Neural progenitor cell (in vitro differentiated cells): ENCODE measurements around the gene RPTOR. TPM values are rescaled to one million over a fixed set of nuclear protein-coding genes. Genes with fewer than 3 reads are reported as not detected.

Experiments used
- DNase-seq: peaks from one replicate; pipeline ENCODE4 v3.0.0-alpha.2; 2016; ENCODE audit warnings: low spot score
- H2AFZ ChIP-seq: fragments of 200-600 bp; sonication (generic); replicated peaks from 2 replicates; pipeline ENCODE4 v1.6.1; 2016; ENCODE audit warnings: antibody characterized with exemption
- H3F3A ChIP-seq: fragments of 200-600 bp; sonication (generic); 2 replicates; pipeline ENCODE4 v1.6.1; 2016; ENCODE audit warnings: antibody characterized with exemption, low read depth
- H3K27ac ChIP-seq: fragments of 200-600 bp; sonication (generic); 2 replicates; pipeline ENCODE4 v1.5.1; 2016; ENCODE audit warnings: mild to moderate bottlenecking
- H3K27me3 ChIP-seq: fragments of 200-600 bp; sonication (generic); 2 replicates; pipeline ENCODE4 v1.6.1; 2016; ENCODE audit warnings: mild to moderate bottlenecking, moderate library complexity
- H3K36me3 ChIP-seq: fragments of 200-600 bp; sonication (generic); 2 replicates; pipeline ENCODE4 v1.5.1; 2016
- H3K4me1 ChIP-seq: fragments of 200-600 bp; sonication (generic); 2 replicates; pipeline ENCODE4 v1.6.1; 2016; ENCODE audit warnings: mixed run types
- H3K4me2 ChIP-seq: fragments of 200-600 bp; sonication (generic); 2 replicates; pipeline ENCODE4 v1.6.1; 2016
- H3K4me3 ChIP-seq: fragments of 200-600 bp; sonication (generic); 2 replicates; pipeline ENCODE4 v1.5.1; 2016
- H3K79me2 ChIP-seq: fragments of 200-600 bp; sonication (generic); 2 replicates; pipeline ENCODE4 v1.6.1; 2016; ENCODE audit warnings: low read depth
- H3K9ac ChIP-seq: fragments of 200-600 bp; sonication (generic); 2 replicates; pipeline ENCODE4 v1.6.1; 2016
- H3K9me3 ChIP-seq: fragments of 200-600 bp; sonication (generic); 2 replicates; pipeline ENCODE4 v1.5.1; 2016; ENCODE audit warnings: low read depth
- H4K20me1 ChIP-seq: fragments of 200-600 bp; sonication (generic); 2 replicates; pipeline ENCODE4 v1.6.1; 2016; ENCODE audit warnings: low read depth
- H3K27ac Mint-ChIP-seq: 3 replicates; pipeline ENCODE4 v1.8.0; 2021; ENCODE audit warnings: mixed read lengths
- H3K27me3 Mint-ChIP-seq: 2 replicates; pipeline ENCODE4 v1.8.0; 2022; ENCODE audit warnings: low read depth, mild to moderate bottlenecking, inconsistent platforms, moderate library complexity, mixed read lengths; ENCODE audit not compliant: insufficient read depth
- H3K36me3 Mint-ChIP-seq: 3 replicates; pipeline ENCODE4 v1.8.0; 2021; ENCODE audit warnings: mixed read lengths
- H3K4me1 Mint-ChIP-seq: 3 replicates; pipeline ENCODE4 v1.8.0; 2021; ENCODE audit warnings: mixed read lengths
- H3K4me3 Mint-ChIP-seq: 3 replicates; pipeline ENCODE4 v1.8.0; 2021; ENCODE audit warnings: mild to moderate bottlenecking, moderate library complexity, mixed read lengths
- H3K9me3 Mint-ChIP-seq: 3 replicates; pipeline ENCODE4 v1.8.0; 2020; ENCODE audit warnings: mixed read lengths
- EZH2 ChIP-seq: fragments of 200-600 bp; sonication (generic); IDR thresholded peaks from 2 replicates; pipeline ENCODE4 v1.6.1; 2017; ENCODE audit warnings: antibody characterized with exemption, mild to moderate bottlenecking, moderate library complexity
- EZH2phosphoT487 ChIP-seq: fragments of 200-600 bp; sonication (generic); IDR thresholded peaks from 2 replicates; pipeline ENCODE4 v1.6.1; 2017; ENCODE audit warnings: antibody characterized with exemption
- total RNA-seq: library from RNA; depleted of rRNA; stranded (reverse); fragments of >200 nt; gene quantifications from 2 replicates; pipeline ENCODE4 v1.2.3, GENCODE V29; 2015; ENCODE audit warnings: low replicate concordance
- TF ChIP-seq, protein P1 (sequence below): fragments of 200-600 bp; sonication (generic); IDR thresholded peaks from 2 replicates; pipeline ENCODE4 v1.5.1; 2017; ENCODE audit warnings: antibody characterized with exemption, mild to moderate bottlenecking

RPTOR gene
- total RNA-seq, 1 donor from 2014 or later: 7.4 TPM

DNA sequence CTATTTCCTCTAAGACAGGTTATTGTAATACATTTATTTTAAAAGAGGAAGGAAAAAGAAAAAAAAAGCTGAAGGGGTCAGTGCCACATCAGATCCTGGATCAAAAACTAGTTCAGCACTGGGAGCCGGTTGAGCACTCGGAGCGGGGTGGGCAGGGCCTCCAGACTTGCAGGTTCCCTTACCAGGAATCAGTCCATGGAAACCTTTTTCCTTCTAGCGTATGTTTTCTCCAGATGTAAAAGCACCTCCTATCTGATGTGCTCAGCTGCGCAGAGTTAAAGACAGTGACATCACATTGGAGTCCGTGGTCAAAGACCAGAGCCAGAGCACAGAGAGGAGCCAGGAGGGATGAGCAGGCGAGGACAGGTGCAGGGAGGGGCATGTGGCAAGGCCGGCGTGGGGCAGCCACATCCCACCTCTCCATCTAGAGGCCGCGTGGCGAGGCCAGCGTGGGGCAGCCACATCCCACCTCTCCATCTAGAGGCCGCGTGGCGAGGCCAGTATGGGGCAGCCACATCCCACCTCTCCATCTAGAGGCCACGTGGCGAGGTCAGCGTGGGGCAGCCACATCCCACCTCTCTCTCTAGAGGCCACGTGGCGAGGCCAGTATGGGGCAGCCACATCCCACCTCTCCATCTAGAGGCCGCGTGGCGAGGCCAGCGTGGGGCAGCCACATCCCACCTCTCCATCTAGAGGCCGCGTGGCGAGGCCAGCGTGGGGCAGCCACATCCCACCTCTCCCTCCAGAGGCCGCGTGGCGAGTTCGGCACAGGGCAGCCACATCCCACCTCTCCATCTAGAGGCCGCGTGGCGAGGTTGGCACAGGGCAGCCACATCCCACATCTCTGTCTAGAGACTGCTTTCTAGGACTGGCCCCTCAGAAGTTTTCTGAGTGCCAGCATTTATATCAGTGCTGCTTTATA lies 280.2 kb downstream of the RPTOR start:
- H3K27ac ChIP-seq: no peak overlapping the region
- H3K9ac ChIP-seq: no peak overlapping the region
- H3K79me2 ChIP-seq: no peaks in the 10 kb centered on the region
- Mint-ChIP-seq H3K4me3 (no peak overlapping the region), H3K27ac (no peak overlapping the region), H3K9me3 (no peaks in the 10 kb centered on the region), H3K27me3 (no peaks in the 10 kb centered on the region), H3K36me3 (peaks cover 10% of the 10 kb centered on the region), H3K4me1 (peaks cover 43% of the 10 kb centered on the region)
- H3K27me3 ChIP-seq: peaks cover 5% of the 10 kb centered on the region
- H3K9me3 ChIP-seq: no peaks in the 10 kb centered on the region
- H3K4me3 ChIP-seq: no peak overlapping the region
- peaks cover 33% of the 10 kb centered on the region for H4K20me1 ChIP-seq
- no peaks in the 10 kb centered on the region for H3K36me3 ChIP-seq
- no peak overlapping the region for H2AFZ ChIP-seq
- DNase-seq: no peak
- H3K4me1 ChIP-seq: peaks cover 19% of the 10 kb centered on the region
- no peak overlapping the region for H3K4me2 ChIP-seq
- H3F3A ChIP-seq: peaks cover 30% of the 10 kb centered on the region
- TF ChIP-seq EZH2phosphoT487 (no peak), EZH2 (no peak)
- TF ChIP-seq, protein P1, sequence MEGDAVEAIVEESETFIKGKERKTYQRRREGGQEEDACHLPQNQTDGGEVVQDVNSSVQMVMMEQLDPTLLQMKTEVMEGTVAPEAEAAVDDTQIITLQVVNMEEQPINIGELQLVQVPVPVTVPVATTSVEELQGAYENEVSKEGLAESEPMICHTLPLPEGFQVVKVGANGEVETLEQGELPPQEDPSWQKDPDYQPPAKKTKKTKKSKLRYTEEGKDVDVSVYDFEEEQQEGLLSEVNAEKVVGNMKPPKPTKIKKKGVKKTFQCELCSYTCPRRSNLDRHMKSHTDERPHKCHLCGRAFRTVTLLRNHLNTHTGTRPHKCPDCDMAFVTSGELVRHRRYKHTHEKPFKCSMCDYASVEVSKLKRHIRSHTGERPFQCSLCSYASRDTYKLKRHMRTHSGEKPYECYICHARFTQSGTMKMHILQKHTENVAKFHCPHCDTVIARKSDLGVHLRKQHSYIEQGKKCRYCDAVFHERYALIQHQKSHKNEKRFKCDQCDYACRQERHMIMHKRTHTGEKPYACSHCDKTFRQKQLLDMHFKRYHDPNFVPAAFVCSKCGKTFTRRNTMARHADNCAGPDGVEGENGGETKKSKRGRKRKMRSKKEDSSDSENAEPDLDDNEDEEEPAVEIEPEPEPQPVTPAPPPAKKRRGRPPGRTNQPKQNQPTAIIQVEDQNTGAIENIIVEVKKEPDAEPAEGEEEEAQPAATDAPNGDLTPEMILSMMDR: no peak

DNA sequence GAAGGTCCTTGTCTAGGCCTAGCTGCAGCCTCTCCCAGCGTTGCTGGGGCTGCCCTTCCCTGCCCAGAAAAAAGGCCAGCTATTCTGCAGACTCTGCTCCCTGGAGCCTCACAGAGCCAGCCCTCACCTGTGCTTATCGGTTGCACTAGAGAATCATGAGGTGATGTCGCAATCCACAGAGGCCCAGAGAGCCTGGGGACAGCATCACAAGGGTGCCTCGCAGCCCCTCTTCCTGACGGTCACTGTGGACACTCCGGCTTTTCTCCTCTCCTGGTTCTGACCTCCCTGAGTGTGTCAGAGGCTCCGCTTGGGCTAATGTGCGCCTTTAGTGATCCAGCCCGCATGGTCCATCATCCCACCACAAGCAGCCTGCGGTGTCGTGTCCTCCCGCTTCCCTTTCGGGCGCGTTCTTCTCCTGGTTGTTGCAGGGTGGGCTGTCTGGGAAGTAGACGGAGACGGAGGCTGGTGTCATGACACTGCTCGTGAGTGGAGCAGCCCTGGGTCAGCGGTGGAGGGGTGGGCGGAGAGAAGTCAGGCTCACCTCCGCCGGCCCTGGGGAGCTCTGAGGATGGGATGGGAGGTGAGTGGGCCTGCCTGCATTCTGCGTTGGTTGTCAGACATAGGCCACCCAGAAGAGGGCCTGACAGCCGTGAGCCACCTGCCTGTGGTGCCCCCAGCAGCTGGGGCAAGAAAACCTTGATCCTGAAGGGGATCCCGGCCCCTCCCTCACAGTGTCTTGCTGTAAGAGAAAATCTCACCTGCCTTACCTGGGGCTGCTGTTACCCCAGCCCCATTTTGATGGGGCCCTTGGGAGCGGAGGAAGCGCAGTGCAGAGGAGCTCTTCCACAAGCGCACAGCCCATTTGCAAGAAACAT lies 281.1 kb downstream of the RPTOR start:
- H3K4me2 ChIP-seq: no peak overlapping the region
- no peak overlapping the region for H3K9ac ChIP-seq
- no peak overlapping the region for H3K4me3 ChIP-seq
- Mint-ChIP-seq H3K9me3 (no peaks in the 10 kb centered on the region), H3K4me3 (no peak overlapping the region), H3K27me3 (peaks cover 2% of the 10 kb centered on the region), H3K4me1 (peaks cover 35% of the 10 kb centered on the region), H3K36me3 (peaks cover 11% of the 10 kb centered on the region), H3K27ac (no peak overlapping the region)
- TF ChIP-seq EZH2 (no peak), EZH2phosphoT487 (no peak)
- TF ChIP-seq, protein P1: no peak
- peaks cover 5% of the 10 kb centered on the region for H3K27me3 ChIP-seq
- peaks cover 33% of the 10 kb centered on the region for H4K20me1 ChIP-seq
- peaks cover 30% of the 10 kb centered on the region for H3F3A ChIP-seq
- no peak for DNase-seq
- H3K36me3 ChIP-seq: no peaks in the 10 kb centered on the region
- H3K9me3 ChIP-seq: no peaks in the 10 kb centered on the region
- peaks cover 19% of the 10 kb centered on the region for H3K4me1 ChIP-seq
- H2AFZ ChIP-seq: no peak overlapping the region
- H3K79me2 ChIP-seq: no peaks in the 10 kb centered on the region
- H3K27ac ChIP-seq: no peak overlapping the region

DNA sequence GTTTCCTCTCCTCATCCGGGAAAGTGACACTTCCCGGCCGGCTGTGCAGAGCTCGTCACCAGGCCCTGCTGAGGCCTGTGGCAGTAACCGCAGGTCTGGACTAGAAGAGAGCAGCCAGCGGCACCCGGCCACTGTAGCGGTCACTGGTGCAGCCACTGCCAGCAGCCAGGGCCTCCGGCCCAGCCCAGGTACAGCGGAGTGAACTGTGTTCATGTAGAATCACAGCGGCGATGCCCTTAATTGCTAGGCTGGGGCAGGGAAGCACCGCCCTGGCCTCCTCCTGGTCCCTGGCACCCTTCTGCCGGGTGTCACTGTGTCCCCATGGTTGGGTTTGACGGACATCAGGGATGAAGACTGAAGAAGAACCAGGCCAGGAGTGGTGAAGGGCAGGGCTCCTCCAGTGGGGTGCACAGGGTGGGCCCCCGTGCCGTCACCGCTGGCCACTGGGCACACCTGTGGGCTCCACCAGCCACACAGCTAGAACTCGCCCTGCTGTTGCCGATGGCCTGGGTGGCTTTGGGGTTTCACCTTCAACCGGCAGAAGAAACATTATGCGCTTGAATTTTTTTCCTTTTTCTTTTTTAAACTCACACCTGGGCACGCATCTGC lies 281.8 kb downstream of the RPTOR start:
- Mint-ChIP-seq H3K27me3 (peaks cover 4% of the 10 kb centered on the region), H3K27ac (no peak overlapping the region), H3K4me3 (no peak overlapping the region), H3K36me3 (peaks cover 9% of the 10 kb centered on the region), H3K9me3 (no peaks in the 10 kb centered on the region), H3K4me1 (peaks cover 30% of the 10 kb centered on the region)
- Histone ChIP-seq H3K9me3 (no peaks in the 10 kb centered on the region), H3K79me2 (no peaks in the 10 kb centered on the region), H3K4me1 (peaks cover 19% of the 10 kb centered on the region), H3K9ac (no peak overlapping the region), H3K36me3 (no peaks in the 10 kb centered on the region), H3K4me3 (no peak overlapping the region), H2AFZ (no peak overlapping the region), H3K27ac (no peak overlapping the region), H3F3A (peaks cover 30% of the 10 kb centered on the region), H3K4me2 (no peak overlapping the region), H4K20me1 (peaks cover 27% of the 10 kb centered on the region), H3K27me3 (peaks cover 5% of the 10 kb centered on the region)
- TF ChIP-seq, protein P1: no peak
- TF ChIP-seq EZH2phosphoT487: no peak
- no peak for TF ChIP-seq EZH2
- no peak for DNase-seq
